Activated B cell treated with CpG ODN at 0.5 μM for 24 hours (primary cell): ENCODE results near the gene ACTRT3. TPM values are rescaled to one million over a fixed set of nuclear protein-coding genes. Genes with fewer than 3 reads are reported as not detected.

ENCODE experiments used
- ATAC-seq: fragments of 200-7000 bp; cut with Tn5 transposase; one replicate; pipeline ENCODE4 v1.10.0; 2021; ENCODE audit warnings: low read depth, mild to moderate bottlenecking, moderate library complexity
- CTCF ChIA-PET: fragments of 350-600 bp; sonication (Branson Sonifier 250); formaldehyde crosslinking; loops from one replicate; lab custom pipeline; 2021; ENCODE audit warnings: antibody characterized with exemption; lab: Charles Lee
- POLR2A ChIA-PET: fragments of 350-600 bp; sonication (Branson Sonifier 250); formaldehyde crosslinking; loops from one replicate; lab custom pipeline; 2021; ENCODE audit warnings: antibody characterized with exemption; lab: Charles Lee
- DNase-seq: peaks from one replicate; pipeline ENCODE4 v3.0.0; 2022
- H3K27ac Mint-ChIP-seq: one replicate; pipeline ENCODE4 v1.8.0; 2020; ENCODE audit warnings: mixed read lengths
- H3K27me3 Mint-ChIP-seq: one replicate; pipeline ENCODE4 v1.8.0; 2021; ENCODE audit warnings: mixed read lengths
- H3K36me3 Mint-ChIP-seq: one replicate; pipeline ENCODE4 v1.8.0; 2021; ENCODE audit warnings: low read depth, mixed read lengths
- H3K4me1 Mint-ChIP-seq: one replicate; pipeline ENCODE4 v1.8.0; 2021; ENCODE audit warnings: mixed read lengths
- H3K4me3 Mint-ChIP-seq: one replicate; pipeline ENCODE4 v1.8.0; 2020; ENCODE audit warnings: mild to moderate bottlenecking, mixed read lengths
- H3K9me3 Mint-ChIP-seq: one replicate; pipeline ENCODE4 v1.8.0; 2020; ENCODE audit warnings: mixed read lengths
- intact Hi-C: fragments of 100-400 bp; cut with micrococcal nuclease; formaldehyde crosslinking; loops from one replicate; pipeline ENCODE4 v1.15.1; 2024
- total RNA-seq: library from RNA; stranded (reverse); gene quantifications from 2 replicates; pipeline ENCODE4 v1.2.3, GENCODE V29; 2022
- TF ChIP-seq, protein P1 (sequence below): fragments of 200-600 bp; IDR thresholded peaks from one replicate; pipeline ENCODE4 v1.8.0; 2022; ENCODE audit warnings: antibody characterized with exemption, mild to moderate bottlenecking

Gene ACTRT3
- total RNA-seq, 1 donor from 2014 or later, result 0.49 TPM

DNA sequence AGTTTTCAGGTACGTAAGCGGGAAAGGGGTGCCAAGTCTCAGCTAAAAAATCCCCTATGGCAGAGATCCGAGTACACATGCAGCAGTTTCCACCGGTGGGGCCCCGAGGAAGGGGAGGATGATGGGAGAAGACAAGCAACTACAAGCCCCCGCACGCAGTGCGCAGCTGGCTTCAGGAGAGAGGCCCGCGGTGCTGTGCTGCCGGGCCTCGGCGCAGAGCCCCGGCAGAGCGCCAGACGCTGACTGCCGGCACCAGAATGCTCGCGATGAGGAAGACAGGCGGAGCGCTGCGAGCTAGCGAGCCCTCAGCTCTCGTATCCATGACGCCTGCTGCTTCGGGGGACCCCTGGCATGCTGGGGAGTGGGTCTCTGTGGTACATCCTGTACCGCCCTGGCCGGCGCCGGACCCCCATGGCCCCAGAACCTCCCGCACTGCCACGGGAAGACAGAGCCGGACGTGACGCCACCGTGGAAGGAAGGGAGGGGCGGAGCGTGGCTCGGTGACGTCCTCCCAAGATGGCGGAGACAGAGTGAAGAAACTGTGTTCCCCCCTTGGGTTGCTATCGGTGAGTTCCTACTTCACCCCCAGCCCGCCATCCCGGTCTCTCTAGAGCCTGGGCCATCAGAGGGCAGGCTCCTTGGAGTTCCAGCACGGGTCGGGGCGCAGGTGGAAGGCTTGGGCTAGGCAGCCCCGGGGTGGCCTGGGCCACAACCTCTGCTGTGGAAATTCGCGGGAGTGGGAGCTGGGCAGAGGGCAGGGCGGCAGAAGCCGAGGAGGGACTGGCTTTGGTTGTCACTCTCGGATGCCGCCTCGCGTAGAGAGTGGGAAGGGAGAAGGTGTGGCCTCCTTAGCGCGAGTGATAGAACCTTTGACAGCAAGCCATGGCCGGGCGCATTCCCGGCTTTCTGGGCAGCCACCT lies 3.8 kb upstream of the ACTRT3 start, which contains the start of gene MYNN:
Gene MYNN, plus strand, starts transcription at position 500 of the 920 bp plus-strand sequence. CDS start 900 bp downstream, outside the sequence.
- no peaks in the 10 kb centered on the region for H3K27me3 Mint-ChIP-seq
- H3K27ac Mint-ChIP-seq, result peak within 1 kb of the TSS; percentile 99
- peak; percentile 77 for ATAC-seq
- intact Hi-C loops, result loop anchor here (1.0 to 2.0 kb wide), 9 partner anchors 8 to 1678 kb away; partner anchors contain the start of genes GOLIM4, PHC3, SEC62 and TERC
- peak within 1 kb of the TSS; percentile 99 for H3K4me3 Mint-ChIP-seq
- H3K9me3 Mint-ChIP-seq, result no peaks in the 10 kb centered on the region
- TF ChIP-seq, protein P1, sequence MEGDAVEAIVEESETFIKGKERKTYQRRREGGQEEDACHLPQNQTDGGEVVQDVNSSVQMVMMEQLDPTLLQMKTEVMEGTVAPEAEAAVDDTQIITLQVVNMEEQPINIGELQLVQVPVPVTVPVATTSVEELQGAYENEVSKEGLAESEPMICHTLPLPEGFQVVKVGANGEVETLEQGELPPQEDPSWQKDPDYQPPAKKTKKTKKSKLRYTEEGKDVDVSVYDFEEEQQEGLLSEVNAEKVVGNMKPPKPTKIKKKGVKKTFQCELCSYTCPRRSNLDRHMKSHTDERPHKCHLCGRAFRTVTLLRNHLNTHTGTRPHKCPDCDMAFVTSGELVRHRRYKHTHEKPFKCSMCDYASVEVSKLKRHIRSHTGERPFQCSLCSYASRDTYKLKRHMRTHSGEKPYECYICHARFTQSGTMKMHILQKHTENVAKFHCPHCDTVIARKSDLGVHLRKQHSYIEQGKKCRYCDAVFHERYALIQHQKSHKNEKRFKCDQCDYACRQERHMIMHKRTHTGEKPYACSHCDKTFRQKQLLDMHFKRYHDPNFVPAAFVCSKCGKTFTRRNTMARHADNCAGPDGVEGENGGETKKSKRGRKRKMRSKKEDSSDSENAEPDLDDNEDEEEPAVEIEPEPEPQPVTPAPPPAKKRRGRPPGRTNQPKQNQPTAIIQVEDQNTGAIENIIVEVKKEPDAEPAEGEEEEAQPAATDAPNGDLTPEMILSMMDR, result no peak
- H3K4me1 Mint-ChIP-seq, result peaks cover 50% of the 10 kb centered on the region
- peak; percentile 91 for DNase-seq
- H3K36me3 Mint-ChIP-seq, result peaks cover 57% of the 10 kb centered on the region
- CTCF ChIA-PET, result interaction anchor here (0.7 to 3.1 kb wide), 6 partner anchors 10 to 90 kb away, joined by 3 to 17 read pairs (median 3); no protein-coding TSS in a partner anchor
- POLR2A ChIA-PET, result interaction anchor here (0.6 to 3.7 kb wide), 29 partner anchors 9 to 1097 kb away, joined by 3 to 86 read pairs (median 7); partner anchors contain the start of genes LRRC34, LRRIQ4, PHC3 and RPL22L1

DNA sequence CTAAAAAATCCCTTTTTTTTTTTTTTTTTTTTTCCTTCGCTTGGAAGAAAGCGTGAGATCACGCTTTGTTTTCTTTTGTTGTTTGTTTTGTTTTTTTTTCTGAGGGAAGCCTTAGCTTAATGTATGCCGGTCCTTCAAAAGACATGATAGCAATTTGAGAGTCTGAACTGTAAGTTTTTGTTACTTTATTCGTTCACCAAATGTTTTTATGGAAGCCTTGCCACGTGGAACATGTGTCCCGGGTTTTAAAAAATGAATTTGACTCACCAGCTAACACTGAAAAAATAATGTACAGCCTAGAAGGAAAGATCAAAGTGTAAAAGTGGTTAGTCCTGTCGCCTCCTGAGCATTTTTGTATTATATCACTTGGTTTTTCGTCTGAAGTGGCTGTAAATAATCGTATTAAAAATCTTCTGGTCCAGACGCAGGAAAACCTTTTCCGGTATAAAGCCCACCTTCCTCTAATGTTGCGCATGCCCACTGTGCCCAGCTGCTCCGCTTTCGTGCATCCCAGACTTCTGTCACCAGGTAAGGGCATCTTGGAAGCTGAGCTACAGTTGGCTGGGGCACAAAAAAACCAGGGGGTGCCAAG lies 3.0 kb upstream of the ACTRT3 start:
- TF ChIP-seq, protein P1, result no peak
- intact Hi-C loops, result loop anchor here (1.0 to 2.0 kb wide), 5 partner anchors 64 to 1678 kb away; partner anchors contain the start of genes GOLIM4 and SEC62
- ChIA-PET CTCF (interaction anchor here (0.7 to 3.1 kb wide), 6 partner anchors 9 to 91 kb away, joined by 3 to 17 read pairs (median 3); no protein-coding TSS in a partner anchor), POLR2A (interaction anchor here (0.6 to 3.7 kb wide), 32 partner anchors 9 to 1097 kb away, joined by 3 to 86 read pairs (median 7); partner anchors contain the start of genes LRRC34, LRRIQ4, PHC3 and RPL22L1)
- ATAC-seq, result peak; percentile 32
- H3K27me3 Mint-ChIP-seq, result no peaks in the 10 kb centered on the region
- peak overlapping the region; percentile 99 for H3K27ac Mint-ChIP-seq
- DNase-seq, result no peak
- H3K4me1 Mint-ChIP-seq, result peaks cover 49% of the 10 kb centered on the region
- peaks cover 49% of the 10 kb centered on the region for H3K36me3 Mint-ChIP-seq
- peak overlapping the region; percentile 99 for H3K4me3 Mint-ChIP-seq
- no peaks in the 10 kb centered on the region for H3K9me3 Mint-ChIP-seq

GRCh38 chr3:169771497-169772304 lies 2.3 kb upstream of the ACTRT3 start:
- intact Hi-C loops, result loop anchor here (1.0 to 2.0 kb wide), 5 partner anchors 65 to 1677 kb away; partner anchors contain the start of genes GOLIM4 and SEC62
- DNase-seq, result peak; percentile 40
- Mint-ChIP-seq H3K27ac (peak overlapping the region; percentile 99), H3K4me3 (peak overlapping the region; percentile 99), H3K36me3 (peaks cover 42% of the 10 kb centered on the region), H3K27me3 (no peaks in the 10 kb centered on the region), H3K4me1 (peaks cover 43% of the 10 kb centered on the region), H3K9me3 (no peaks in the 10 kb centered on the region)
- ATAC-seq, result peak; percentile 11
- ChIA-PET POLR2A (interaction anchor here (0.6 to 3.7 kb wide), 25 partner anchors 8 to 1098 kb away, joined by 3 to 86 read pairs (median 7); partner anchors contain the start of genes PHC3, RPL22L1, SEC62 and SKIL), CTCF (interaction anchor here (0.7 to 3.1 kb wide), 5 partner anchors 8 to 94 kb away, joined by 3 to 17 read pairs (median 3); no protein-coding TSS in a partner anchor)
- TF ChIP-seq, protein P1, result no peak

DNA sequence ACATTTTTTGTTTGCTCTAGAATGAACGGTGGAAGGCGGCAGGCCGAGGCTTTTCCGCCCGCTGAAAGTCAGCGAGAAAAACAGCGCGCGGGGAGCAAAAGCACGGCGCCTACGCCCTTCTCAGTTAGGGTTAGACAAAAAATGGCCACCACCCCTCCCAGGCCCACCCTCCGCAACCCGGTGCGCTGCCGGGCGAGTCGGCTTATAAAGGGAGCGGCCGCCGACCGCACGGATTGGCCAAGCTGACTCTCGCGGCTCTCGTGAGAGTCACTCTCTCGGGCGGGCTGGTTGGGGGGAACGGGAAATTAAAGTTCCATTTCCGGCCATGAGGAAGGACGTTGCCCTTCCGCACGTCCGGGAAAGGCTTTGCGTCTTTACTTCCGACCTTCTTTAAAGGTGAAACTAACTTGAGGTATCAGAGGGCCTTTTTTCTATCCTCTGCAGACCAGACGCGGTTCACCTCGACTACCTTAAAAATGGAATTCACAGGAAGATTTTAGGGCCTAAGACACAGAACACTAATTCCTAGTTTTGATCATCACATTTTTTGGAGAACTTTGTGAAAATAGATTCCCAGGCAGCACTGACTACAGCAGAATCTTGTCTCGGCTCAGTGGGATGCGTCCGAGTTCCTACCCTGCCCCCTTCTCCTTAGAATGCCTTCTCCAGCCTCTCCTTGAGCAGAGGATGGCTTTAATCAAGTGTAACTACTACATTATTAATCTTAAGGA lies 4.3 kb downstream of the ACTRT3 start, which contains the start of gene TERC:
Gene TERC, minus strand, starts transcription at position 179 of the 731 bp plus-strand sequence.
- Mint-ChIP-seq H3K4me3 (peak within 1 kb of the TSS; percentile 96), H3K27ac (peak within 1 kb of the TSS; percentile 99), H3K27me3 (no peaks in the 10 kb centered on the region), H3K36me3 (peaks cover 6% of the 10 kb centered on the region), H3K9me3 (peaks cover 6% of the 10 kb centered on the region), H3K4me1 (peaks cover 27% of the 10 kb centered on the region)
- POLR2A ChIA-PET, result interaction anchor here (0.6 to 3.5 kb wide), 27 partner anchors 8 to 1105 kb away, joined by 3 to 86 read pairs (median 4); partner anchors contain the start of genes LRRC34, LRRIQ4, MYNN and RPL22L1
- ATAC-seq (peak; percentile 79), DNase-seq (no peak)
- intact Hi-C loops, result loop anchor here (1.0 to 5.0 kb wide), 10 partner anchors 8 to 1143 kb away; partner anchors contain the start of genes EIF5A2, MECOM, MYNN and PHC3
- TF ChIP-seq, protein P1, result no peak
- CTCF ChIA-PET, result interaction anchor here (3.1 kb wide), 1 partner anchor 8 kb away, joined by 17 read pairs; the partner anchor contains the start of gene MYNN
